ENCODE data around the gene GOLGA8B.
"Not testable (repeated sequence)": the region's sequence is repeated elsewhere in the genome, so short reads cannot be mapped to it uniquely, and the experiment has no call there.

Gene GOLGA8B

DNA sequence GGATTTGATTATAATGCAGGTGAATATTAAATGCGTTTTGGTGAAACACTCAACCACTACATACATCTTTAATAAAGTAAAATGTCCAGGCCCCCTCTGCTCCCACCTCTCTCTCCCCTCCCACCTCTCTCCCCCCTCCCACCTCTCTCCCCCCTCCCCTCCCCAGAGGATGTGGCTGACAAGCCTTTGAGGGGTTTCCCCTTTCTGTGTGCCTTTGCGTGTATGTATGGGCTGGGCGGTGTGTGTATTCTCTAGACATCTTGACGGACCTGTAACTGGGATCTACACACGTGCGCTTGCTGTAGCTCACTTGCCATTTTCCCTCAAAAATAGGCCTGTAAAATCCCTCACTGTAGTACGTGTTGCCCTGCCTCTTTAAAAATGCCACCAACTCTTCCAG is 28.3 kb downstream of the GOLGA8B start:
- not testable (repeated sequence) for DNase-seq

DNA sequence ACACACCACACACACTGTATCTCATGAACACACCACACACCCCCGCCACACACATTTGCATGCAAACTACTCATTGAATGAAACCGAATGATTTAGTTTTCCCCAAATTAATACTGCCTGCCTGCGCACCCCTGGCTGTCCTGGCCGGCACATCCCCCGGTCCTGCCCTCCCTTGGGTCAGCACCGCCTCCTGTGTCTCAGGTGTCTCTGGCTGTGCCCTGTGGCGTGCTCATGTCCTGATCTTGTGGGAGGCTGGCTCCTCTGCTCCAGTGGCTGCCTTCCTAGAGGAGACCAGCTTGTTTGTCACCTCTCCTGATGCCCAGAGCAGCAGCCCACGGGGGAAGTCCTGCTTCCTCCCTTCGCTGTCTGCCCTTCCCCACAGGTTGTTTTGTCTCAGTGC is 28.7 kb downstream of the GOLGA8B start:
- DNase-seq = not testable (repeated sequence)

DNA sequence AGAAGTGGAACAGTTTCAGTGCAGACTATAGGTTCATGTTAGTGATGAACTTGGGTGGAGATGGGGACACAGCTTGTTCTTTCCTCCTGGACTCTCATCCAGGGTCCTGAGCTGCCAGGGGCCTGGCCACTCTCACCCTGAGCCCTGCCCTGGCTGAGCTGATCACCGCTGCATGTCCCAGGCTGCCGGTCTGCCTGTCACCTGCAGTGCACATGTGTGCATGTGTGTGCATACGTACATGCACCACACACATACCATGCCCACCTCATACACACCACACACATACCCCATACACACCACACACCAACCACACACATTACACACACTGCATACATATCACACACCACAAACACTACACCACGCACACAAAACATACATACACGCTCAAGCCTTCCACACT is 29.3 kb downstream of the GOLGA8B start:
- not testable (repeated sequence) for DNase-seq

DNA sequence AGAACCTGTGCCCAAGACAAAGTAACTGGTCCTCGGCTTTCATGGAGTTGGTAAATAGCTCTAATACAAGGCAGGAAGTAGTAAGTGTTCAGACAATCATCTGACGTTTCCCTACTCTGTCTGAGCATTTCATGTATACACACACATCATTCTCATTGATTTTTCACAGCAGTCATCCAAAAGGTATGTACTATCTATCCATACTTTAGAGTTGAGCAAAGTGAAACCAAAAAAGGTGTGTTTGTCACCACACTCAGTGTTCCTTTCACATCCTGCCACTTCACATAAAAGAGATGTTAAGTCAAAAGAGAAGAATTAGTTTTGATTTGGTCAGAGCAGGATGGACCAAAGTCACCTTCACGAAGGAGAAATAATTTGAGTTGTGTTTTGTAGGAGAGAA is 33.3 kb downstream of the GOLGA8B start:
- DNase-seq = not testable (repeated sequence)

DNA sequence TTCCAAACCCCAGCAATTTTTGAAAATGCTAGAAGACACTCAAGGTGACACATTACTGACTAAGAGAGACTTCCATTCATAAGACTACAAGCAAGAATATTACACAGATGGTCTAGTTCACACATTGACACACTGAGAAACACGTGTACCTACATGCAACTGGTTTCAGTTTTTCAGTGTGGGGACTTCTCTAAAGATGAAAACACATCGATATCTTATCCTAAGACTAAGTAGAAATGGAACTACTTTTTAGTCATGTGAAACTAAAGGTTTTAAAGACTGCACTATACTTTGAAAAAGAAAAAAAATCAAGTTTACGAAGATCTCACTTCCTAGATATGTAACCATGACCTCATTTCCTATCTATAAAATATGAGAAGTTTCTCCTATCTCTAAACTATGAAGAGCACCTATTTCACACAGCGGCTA is 34.1 kb downstream of the GOLGA8B start:
- DNase-seq = not testable (repeated sequence)

DNA sequence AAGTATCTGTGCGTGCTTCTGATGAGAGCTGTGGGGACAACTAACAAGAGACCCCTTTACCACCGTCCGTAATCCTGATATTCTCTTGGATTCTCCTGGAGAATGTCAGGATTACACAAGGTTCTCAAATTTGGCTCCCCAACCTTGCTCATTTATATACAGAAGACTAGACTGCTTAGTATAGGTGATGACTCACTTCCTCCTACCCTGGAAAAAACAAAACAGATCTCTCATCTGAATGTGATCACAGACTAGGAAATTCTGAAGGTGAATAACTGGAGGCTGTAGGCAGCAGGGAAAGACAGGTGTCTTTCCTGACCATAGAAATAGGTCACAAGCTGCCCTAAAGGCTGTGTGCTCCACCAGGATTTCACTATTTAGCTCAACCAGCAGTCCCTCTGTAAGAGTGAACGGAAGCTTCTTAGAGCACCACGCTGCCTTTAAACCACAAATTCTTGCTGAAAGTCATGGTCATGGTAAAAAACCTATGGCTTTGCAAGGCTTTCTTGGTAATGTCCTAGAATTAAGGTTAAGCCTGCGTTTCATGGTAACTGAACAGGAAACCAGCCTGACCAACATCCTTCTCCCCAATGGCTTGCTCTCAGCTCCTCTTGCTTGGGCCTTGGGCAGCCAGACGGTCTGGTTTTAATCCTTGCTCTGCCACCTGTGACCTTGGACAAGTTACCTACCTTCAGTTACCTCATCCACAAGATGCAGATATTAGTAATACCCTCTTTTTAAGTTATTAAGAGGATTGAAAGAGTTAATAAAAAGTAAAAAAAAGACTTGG is 39.4 kb downstream of the GOLGA8B start:
- not testable (repeated sequence) for DNase-seq

DNA sequence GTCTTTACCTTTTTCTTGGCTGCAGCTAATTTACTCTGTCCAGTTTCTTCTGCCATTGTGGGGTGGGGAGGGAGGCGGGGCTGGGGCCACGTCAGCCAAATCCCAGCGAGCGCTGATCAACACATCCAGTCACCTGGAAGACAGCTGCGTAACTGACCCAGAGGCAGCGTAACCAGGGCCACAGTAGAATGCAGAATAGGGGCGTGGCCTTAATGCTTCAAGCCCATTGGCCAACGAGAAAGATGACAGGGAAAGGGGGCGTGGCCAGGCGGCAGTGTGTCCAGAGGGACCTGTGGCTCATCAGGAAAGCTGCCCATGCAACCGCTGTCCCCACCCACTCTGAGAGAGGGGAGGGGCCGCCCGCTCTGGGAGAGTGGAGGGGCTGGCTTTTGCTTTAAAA is 47.6 kb downstream of the GOLGA8B start:
- DNase-seq = not testable (repeated sequence)

Measured in stimulated activated CD8-positive, alpha-beta memory T cell treated with anti-CD3 and anti-CD28 coated beads, Interleukin-4, amount 100 ng/mL, for 48 hours (primary cell).